Ovary (tissue), 3 donors: ENCODE data around the gene OSBPL8.

Source experiments
- EP300 ChIP-seq: sonication (generic); formaldehyde crosslinking; IDR thresholded peaks from one replicate; pipeline ENCODE4 v1.6.1; 2017; ENCODE audit warnings: antibody characterized with exemption
- POLR2A ChIP-seq: fragments of 450-650 bp; IDR thresholded peaks from one replicate; pipeline ENCODE4 v1.6.1; 2017; ENCODE audit warnings: antibody characterized with exemption, mild to moderate bottlenecking, moderate library complexity
- TF ChIP-seq, protein P1 (sequence below), 3 donors: fragments of 450-650 bp in 2 of 3; fragments of 200-600 bp in 1 of 3; IDR thresholded peaks; one replicate each; pipeline versions ENCODE4 v1.5.1 to v1.8.0; 2016 to 2022; ENCODE audit warnings: antibody characterized with exemption in 3 of 3, mild to moderate bottlenecking in 1 of 3
- donor health status: DM: no; HTN: no; CAD: no.

DNA sequence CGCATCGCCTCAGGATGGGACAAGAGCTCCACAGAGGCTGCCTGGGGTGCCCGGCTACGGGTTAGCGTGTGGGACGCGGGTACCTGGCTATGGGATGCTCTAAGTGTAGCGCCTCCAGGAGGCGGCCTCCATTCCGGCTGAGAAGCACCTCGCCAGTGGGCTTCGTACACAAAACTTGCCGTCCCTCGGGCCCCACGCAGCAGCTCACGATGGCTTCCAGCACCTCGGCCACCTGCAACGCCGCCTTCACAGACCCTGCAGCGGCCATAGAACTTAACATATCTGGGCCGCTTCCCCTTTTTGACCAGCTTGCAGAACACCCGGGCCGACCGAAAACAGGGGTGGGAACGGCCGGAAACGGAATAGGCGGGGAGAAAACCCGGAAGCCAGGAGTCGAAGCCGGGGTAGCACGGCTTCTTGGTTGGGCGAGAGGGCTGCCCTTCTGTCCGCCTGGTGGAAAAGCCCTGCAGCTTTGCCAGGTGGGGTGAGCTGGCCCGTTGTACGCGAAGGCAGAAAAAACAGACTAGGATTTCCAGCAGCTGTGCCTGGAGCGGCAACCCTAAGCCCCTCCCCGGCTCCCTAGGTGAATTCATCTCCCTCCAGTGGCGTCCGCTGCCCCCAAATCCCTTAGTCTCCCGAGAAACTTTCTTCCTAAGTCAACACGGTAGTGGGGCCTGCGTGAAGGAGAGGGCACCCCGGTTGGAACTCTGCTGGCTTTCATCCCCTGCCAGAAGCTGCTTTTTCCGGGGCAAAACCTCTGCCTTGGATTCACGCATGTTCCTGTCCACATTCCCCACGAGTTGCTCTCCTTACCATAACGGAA is 211.3 kb downstream of the OSBPL8 start, which contains the start of gene BBS10:
- TF ChIP-seq EP300 (no peak), POLR2A (no peak)
- TF ChIP-seq, protein P1, sequence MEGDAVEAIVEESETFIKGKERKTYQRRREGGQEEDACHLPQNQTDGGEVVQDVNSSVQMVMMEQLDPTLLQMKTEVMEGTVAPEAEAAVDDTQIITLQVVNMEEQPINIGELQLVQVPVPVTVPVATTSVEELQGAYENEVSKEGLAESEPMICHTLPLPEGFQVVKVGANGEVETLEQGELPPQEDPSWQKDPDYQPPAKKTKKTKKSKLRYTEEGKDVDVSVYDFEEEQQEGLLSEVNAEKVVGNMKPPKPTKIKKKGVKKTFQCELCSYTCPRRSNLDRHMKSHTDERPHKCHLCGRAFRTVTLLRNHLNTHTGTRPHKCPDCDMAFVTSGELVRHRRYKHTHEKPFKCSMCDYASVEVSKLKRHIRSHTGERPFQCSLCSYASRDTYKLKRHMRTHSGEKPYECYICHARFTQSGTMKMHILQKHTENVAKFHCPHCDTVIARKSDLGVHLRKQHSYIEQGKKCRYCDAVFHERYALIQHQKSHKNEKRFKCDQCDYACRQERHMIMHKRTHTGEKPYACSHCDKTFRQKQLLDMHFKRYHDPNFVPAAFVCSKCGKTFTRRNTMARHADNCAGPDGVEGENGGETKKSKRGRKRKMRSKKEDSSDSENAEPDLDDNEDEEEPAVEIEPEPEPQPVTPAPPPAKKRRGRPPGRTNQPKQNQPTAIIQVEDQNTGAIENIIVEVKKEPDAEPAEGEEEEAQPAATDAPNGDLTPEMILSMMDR (IDR thresholded peaks at IDR 0.05), result peak in 2 of 3 donors; percentile 27 to 47
